HG02885 (cell line): ENCODE data around the gene WDFY2.
"Not testable (repeated sequence)": the region's sequence is repeated elsewhere in the genome, so short reads cannot be mapped to it uniquely, and the experiment has no call there.

Source experiments
- ATAC-seq: cut with Tn5 transposase; IDR thresholded peaks from one replicate; pipeline ENCODE4 v1.9.1; 2021; ENCODE audit warnings: mild to moderate bottlenecking; ENCODE audit not compliant: unreplicated experiment, poor library complexity

The WDFY2 gene

DNA sequence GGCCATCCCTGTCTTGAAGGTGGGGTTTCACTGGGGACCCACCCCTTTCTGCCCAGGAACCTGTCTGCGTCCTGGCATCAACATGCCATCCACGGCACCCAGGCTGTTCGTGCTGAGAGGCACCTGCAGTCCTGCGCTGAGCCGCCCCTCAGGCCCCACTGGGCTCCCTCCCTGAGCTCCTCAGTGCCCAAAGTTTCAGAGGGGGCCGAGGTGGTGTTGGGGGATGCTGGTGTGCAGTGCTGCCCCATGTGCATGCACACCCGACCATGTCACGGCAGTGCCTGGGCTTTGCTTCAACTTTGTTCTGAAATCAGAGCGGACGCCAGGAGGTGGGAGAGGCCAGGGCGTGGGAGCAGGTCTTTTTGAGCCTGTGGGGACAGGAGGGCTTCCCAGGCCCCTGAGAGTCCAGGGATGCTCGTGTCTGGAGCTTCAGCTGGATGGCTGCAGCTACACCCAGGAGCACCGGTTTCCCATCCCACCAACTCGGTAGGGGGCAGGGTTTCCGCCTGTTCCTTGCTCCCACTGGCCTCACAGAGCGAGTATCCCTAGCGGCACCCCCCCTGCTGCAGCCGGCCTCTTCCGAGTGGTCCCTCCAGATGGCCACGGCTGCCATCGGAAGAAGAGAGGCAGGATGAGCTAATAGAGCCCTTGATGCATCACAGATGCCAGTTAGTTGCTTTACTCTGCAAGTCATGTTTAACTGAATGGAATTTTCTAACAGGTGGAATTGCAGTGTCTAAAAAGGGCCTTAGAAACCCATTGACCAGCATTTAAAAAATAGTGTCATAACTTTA lies 44.0 kb downstream of the WDFY2 start:
- ATAC-seq = no peak

DNA sequence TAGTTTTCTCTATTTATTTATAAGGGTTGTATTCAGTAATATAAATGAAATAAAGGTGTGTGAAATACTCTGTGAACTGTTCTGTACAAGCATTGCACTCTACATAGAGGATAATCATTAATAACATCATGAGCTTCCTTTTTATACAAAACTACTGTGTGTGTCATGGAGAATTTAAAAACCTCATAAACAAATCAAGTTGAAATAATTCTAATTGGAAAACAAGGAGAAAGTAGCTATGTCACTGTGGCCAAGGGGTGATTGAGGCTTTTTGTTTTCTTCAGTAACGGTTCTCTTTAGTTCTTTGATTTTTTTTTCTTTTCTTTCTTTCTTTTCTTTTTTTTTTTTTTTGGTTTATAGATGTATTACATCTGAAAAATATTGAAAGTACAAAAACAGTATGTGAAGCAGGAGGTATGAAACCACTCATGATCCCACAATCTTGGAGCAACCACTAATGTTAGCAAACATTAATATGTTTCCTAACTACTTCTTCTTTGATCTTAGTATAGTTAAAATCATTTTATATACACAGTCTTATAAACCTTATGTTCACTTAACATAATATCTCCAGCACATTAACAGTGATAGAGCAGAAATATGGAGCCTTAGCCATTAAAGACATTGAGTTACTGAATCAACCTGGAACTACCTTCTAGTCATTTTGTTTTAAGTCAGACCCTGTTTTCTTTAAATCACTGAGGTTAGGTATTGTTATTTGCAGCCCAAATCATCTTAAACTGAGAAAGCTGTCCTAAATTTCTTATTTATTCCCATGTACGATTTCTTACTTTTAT lies 45.4 kb downstream of the WDFY2 start:
- no peak for ATAC-seq

DNA sequence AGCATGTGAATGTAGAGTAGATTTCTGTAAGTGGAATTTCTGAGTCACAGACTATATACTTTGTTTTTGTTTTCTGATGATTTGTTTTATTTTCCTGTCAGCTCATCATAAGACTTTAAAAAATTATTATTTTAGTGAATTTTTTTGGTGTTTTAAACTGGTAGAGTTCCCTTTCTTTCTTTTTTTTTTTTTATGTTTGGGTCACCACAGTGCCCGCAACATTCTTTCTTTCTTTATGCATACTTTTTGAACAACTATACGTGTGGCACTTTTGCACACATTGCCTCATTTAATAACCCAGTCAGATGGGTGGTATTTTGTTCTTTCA lies 46.0 kb downstream of the WDFY2 start:
- no peak for ATAC-seq

- no peak for ATAC-seq
Measured at GRCh38 chr13:51632591-51633362, 48.5 kb downstream of the WDFY2 start.

DNA sequence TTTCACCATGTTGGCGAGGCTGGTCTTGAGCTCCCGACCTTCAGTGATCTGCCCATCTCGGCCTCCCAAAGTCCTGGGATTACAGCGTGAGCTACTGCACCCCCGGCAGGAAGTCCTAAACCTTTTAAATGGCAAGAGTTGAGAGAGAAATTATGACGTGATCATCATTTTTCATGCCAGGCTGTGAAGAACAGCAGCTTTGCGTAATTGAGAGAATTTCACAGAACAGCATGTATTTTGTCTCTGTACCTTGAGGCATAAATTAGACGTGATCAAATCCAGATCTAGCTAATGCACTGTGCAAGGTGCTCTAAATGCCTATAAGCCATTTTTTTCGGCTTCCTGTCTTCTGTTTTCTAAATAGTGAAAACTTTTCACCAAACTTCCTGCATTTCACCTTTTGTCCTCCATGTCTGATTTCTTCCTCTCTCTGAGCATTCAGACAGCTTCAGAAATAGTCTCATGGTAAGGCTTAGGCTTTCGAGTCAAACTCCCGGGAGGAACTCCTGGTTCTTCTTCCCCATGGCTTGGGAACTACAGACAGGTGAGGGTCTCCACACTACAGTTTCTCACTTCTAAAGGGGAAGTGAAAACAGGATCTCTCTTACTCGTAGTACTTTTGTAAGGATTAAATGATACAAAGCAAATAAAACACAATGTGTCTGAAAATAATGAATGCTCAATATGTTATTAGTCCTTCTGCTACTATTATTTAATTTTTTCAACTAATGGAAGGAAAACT lies 51.0 kb downstream of the WDFY2 start:
- ATAC-seq = no peak

GRCh38 chr13:51636349-51636890 lies 52.2 kb downstream of the WDFY2 start:
- ATAC-seq = no peak

DNA sequence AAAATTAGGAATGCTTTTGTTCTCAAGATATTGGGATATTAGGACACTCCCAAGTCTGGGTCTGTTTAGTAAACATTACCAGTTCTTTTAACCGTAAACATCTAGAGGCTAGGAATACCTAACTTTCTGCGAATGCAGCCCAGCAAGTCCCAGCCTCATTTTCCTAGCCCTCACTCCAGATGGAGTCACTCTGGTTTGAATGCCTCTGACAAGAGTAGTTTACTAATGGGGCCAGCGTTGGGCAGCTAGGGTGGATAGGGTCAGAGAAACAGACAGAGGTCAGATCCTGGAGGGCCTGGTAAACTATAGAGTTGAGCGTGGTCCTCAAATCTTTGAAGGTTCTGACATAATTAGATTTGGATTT lies 53.6 kb downstream of the WDFY2 start:
- no peak for ATAC-seq

DNA sequence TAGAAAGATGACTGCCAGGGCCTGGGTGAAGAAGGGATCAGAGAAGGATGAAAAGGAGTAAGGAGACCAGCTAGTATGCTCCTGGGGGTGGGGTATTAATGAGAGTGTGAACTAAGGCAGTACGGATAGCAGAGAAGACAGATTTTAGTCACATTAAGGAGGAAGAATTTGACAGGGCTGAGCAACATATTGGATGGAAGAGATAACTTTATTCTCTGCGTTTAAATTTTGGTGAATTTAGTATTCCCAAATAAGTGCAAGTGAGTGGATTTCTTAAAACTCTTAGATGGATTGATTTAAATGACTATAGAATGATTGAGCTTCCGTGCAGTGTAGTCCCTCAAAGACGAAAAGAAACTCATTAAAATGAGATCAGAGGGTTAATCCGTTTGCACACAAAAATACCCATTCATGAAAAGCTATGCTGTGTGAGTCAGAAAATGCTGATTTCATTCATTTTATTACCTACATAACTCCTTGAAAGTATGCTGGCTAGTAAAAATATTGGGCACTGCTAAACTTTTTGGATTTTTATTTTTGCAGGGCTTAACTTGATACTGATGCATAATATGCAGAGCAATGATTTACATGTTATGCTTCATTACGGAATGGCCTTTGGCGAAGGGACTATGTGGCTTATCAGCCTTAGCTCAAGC lies 54.1 kb downstream of the WDFY2 start:
- ATAC-seq = no peak

DNA sequence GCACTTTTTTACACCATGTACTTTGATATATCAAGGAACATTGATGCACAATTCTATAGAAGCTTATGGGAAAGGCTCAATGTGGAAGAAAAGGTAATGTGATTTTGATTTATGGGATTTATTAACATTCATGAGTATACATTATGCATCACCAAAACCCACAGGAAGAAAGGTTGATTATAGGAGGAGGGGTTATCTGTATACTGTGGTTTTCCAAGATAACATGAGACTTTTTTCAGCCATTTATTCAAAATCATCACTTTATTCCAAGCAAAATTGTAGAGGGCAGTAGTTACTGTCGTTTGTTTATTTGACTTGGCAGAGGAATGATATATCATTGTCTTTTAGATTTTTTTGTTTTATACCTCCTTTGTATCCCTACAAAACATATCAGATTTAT lies 54.9 kb downstream of the WDFY2 start:
- ATAC-seq = no peak

GRCh38 chr13:51640696-51641095 lies 56.4 kb downstream of the WDFY2 start:
- not testable (repeated sequence) for ATAC-seq

- ATAC-seq = no peak
Measured at GRCh38 chr13:51643105-51643881, 59.0 kb downstream of the WDFY2 start.

DNA sequence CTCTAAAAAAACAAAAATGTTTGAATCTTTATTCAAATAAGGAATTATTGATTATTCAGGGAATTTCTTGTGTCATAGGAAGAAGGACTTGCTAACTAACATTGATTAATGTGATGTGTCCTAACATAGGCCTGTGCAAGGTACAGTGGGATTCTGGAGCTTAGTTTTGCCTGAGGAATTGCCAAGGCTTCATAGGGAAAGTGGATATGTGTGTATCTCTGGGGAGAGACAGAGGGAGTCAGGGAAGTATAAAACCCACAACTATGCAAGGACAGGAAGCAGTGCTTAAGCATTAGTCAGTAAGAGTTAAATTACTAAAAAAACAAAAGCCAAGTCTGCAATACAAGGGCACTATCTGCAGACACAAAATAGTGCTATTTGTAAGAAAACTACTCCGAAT lies 59.6 kb downstream of the WDFY2 start:
- ATAC-seq = no peak

GRCh38 chr13:51644654-51645053 lies 60.4 kb downstream of the WDFY2 start:
- ATAC-seq = no peak

DNA sequence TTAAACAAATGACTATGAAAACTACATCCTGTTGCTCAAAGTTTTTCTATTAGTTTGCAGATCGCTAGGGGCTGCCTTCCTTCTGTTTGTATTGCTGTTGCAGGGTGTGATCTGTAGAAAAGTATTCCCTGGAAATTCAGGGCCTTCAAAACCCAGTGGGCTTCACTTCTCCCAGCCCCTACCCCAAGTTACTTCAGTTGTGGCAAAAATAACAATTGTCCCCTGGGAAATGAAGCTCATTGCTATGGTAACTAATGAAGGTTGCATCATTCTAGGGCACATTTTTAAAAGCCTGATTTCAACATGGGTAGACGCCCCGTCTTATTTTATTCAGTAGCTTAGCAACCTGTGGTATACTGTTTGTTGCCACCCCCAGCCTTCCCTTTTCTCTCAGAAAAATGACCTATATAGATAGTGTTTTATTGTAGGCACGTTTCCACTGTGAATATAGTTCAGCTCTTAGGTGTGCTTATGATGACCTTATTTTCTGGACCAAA lies 60.9 kb downstream of the WDFY2 start:
- no peak for ATAC-seq

GRCh38 chr13:51645761-51646670 lies 61.8 kb downstream of the WDFY2 start:
- ATAC-seq = no peak

GRCh38 chr13:51647067-51647466 lies 62.8 kb downstream of the WDFY2 start:
- no peak for ATAC-seq

GRCh38 chr13:51652193-51652592 lies 67.9 kb downstream of the WDFY2 start:
- not testable (repeated sequence) for ATAC-seq
